ENCODE measurements around the gene COPS9. TPM values are rescaled to one million over a fixed set of nuclear protein-coding genes. Genes with fewer than 3 reads are reported as not detected.
A peak's percentile ranks its signal among the peaks of the same experiment; 100 is the strongest.

COPS9 gene
- total and polyA plus RNA-seq, 10 of the 15 experiments (the other 5 are each of a cell fraction or from before 2014, with no cell fraction given) = 80.8 to 419 (median 213) TPM

GRCh38 chr2:240136671-240137292 lies 677 bp upstream of the COPS9 start:
- ChIA-PET CTCF (no interaction called here), POLR2A (no interaction called here), RAD21 (ENCODE audit: unreplicated experiment) (no interaction called here), SMC1A (ENCODE audit: uncharacterized antibody, unreplicated experiment) (no interaction called here)
- H4K20me1 ChIP-seq (ENCODE audit: control insufficient read depth, insufficient read depth) = no peaks in the 10 kb centered on the region
- peaks cover 3 to 12% of the 10 kb centered on the region in 2 experiments; a peak in 3 of 4 replicates for H3K36me3 ChIP-seq (ENCODE audit: control insufficient read depth in 2 of 2, insufficient read depth in 2 of 2, low read length in 1 of 2)
- no peaks in the 10 kb centered on the region for H3K9me3 ChIP-seq (replicated peaks; ENCODE audit: control insufficient read depth, insufficient read depth, low read length)
- H3K27me3 ChIP-seq (replicated peaks in 1 of 2; ENCODE audit: control insufficient read depth in 2 of 2, insufficient read depth in 2 of 2, low read length in 1 of 2) = peaks cover 0 to 2% of the 10 kb centered on the region in 2 experiments; a peak in 1 of 4 replicates
- DNase-seq (ENCODE audit: low read depth, low spot score) = no peak
- no peak for FAIRE-seq
- no peaks in the 10 kb centered on the region; the same call in 1 of the 2 replicates for H3K4me1 ChIP-seq (ENCODE audit: control insufficient read depth, insufficient read depth, low read length)
- peaks cover 19% of the 10 kb centered on the region for H3K79me2 ChIP-seq (ENCODE audit: control insufficient read depth, insufficient read depth, low read length)
- no TSS peak for BruUV-seq (replicated peaks)
- peak; percentile 16; the same call in 2 of the 3 replicates for ATAC-seq
- intact Hi-C loops (cut with micrococcal nuclease; ENCODE audit: unreplicated experiment) = no loop called here
- peak overlapping the region; percentile 88 for H3K4me2 ChIP-seq (ENCODE audit: control insufficient read depth, insufficient read depth)
- H2AFZ ChIP-seq (ENCODE audit: control insufficient read depth, low read depth, low read length) = peak overlapping the region; percentile 91
- WGBS (ENCODE audit: insufficient coverage, insufficient replicate concordance, low lambda C conversion rate, missing lambda C conversion rate) = 30% methylated on average over 35 of the region's 36 CpGs
- peak overlapping the region; percentile 96 for H3K9ac ChIP-seq (ENCODE audit: control insufficient read depth, insufficient read depth, low read length)
- peak overlapping the region; percentile 96 for H3K4me3 ChIP-seq
- TF ChIP-seq WRNIP1 (IDR thresholded peaks at IDR 0.05; ENCODE audit: borderline replicate concordance, low read depth, low read length) (no peak), NRF1 (conservative IDR thresholded peaks at IDR 0.05; ENCODE audit: low read depth, low read length) (no peak), GATAD2B (conservative IDR thresholded peaks at IDR 0.05; ENCODE audit: low read depth) (no peak), NR2F1 (conservative IDR thresholded peaks at IDR 0.05) (0 out of 2 replicates have a peak, but pooled peaks have one; percentile 7), NFYB (IDR thresholded peaks at IDR 0.05; ENCODE audit: insufficient read depth, low read depth, low read length) (no peak), EED (IDR thresholded peaks at IDR 0.05; ENCODE audit: low read depth) (no peak), CHD2 (IDR thresholded peaks at IDR 0.05; ENCODE audit: borderline replicate concordance, low read depth, low read length) (no peak), CBX5 (IDR thresholded peaks at IDR 0.05; ENCODE audit: low read depth) (no peak), CHD4 (IDR thresholded peaks at IDR 0.05) (no peak)
- no peak overlapping the region for H3K27ac ChIP-seq (ENCODE audit: control insufficient read depth, insufficient read depth)
- in situ Hi-C loops (cut with MboI) = no loop called here
